Measurements from ENCODE around the gene HTR2B.

GRCh38 chr2:231117148-231117547, 7.7 kb downstream of the HTR2B start:
- TF ChIP-seq POLR2AphosphoS5 (IDR thresholded peaks at IDR 0.05) (no peak), POLR2A (IDR thresholded peaks at IDR 0.05) (no peak), CTCF (IDR thresholded peaks at IDR 0.05 in 8 of 11, conservative IDR thresholded peaks at IDR 0.05 in 3 of 11) (no peak)

Data from spleen (tissue), 7 donors.